GM12891 (cell line): ENCODE measurements around the gene ZNF438.
"Not testable (repeated sequence)": the region's sequence is repeated elsewhere in the genome, so short reads cannot be mapped to it uniquely, and the experiment has no call there.

Experiments used
- DNase-seq: peaks from one replicate; pipeline ENCODE4 v3.0.0; 2011; ENCODE audit warnings: low spot score; ENCODE audit not compliant: insufficient read length
- FAIRE-seq: peaks from 2 replicates; lab custom pipeline; 2011; peaks lifted over from hg19 to GRCh38; lab: Jason Lieb, UNC
- PAX5 ChIP-seq: IDR thresholded peaks from 2 replicates; pipeline ENCODE4 v1.6.1; 2011; ENCODE audit warnings: low read length, moderate library complexity, mild to moderate bottlenecking; ENCODE audit not compliant: insufficient read depth, severe bottlenecking
- POLR2A ChIP-seq: IDR thresholded peaks from 2 replicates; pipeline ENCODE4 v1.6.1; 2011; ENCODE audit warnings: low read depth, low read length, control low read depth
- POLR2AphosphoS5 ChIP-seq: IDR thresholded peaks from 2 replicates; pipeline ENCODE4 v1.6.1; 2011; ENCODE audit warnings: low read depth, low read length, control low read depth
- POU2F2 ChIP-seq: IDR thresholded peaks from 2 replicates; pipeline ENCODE4 v1.6.1; 2011; ENCODE audit warnings: low read depth, mild to moderate bottlenecking, control low read depth, low read length, moderate library complexity
- SPI1 ChIP-seq: IDR thresholded peaks from 2 replicates; pipeline ENCODE4 v1.6.1; 2011; ENCODE audit warnings: low read depth, low read length, control low read depth
- TAF1 ChIP-seq: IDR thresholded peaks from 2 replicates; pipeline ENCODE4 v1.6.1; 2011; ENCODE audit warnings: low read depth, low read length, control low read depth

The ZNF438 gene

DNA sequence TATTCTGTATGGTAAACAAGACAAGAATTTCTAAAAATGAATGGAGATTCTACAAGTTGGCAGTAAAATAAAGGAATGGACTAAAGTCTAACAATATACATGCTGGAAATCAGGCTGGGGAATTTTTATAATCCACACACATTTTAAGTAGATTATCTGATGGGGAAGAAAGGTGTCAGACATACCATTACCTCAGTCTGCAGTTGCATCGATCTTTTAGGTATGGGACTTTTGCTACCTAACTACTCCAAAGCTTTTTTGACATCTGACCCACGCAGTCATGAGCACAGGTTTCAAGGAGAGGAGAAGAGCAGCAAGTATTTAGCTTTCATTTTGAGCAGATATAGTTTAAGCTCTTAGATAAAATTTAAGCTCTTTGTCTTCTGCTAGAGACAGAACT lies 113.0 kb downstream of the ZNF438 start:
- DNase-seq = no peak
- TF ChIP-seq POU2F2 = no peak
- no peak for TF ChIP-seq SPI1
- no peak for TF ChIP-seq POLR2A
- no peak for TF ChIP-seq POLR2AphosphoS5
- no peak for TF ChIP-seq PAX5
- no peak for TF ChIP-seq TAF1
- FAIRE-seq = no peak

DNA sequence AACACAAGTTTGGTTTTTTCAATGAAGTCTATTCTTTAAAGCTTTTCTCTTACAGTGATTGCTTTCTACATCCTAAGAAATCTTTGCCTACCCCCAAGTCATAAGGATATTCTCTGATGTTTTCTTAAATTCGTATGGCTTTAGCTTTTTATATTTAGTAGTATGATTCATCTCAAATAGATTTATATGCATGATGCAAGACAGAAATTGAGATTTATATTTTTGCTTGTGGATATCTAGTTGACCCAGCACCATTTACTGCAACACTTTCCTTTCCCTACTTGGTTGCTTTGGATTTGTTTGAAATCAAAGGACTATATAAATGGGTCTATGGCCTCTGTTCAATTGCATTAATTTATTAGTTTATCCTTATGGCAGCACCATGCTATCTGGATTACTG lies 113.9 kb downstream of the ZNF438 start:
- TF ChIP-seq SPI1 = no peak
- no peak for TF ChIP-seq POLR2AphosphoS5
- TF ChIP-seq POLR2A = no peak
- no peak for TF ChIP-seq TAF1
- no peak for TF ChIP-seq PAX5
- no peak for TF ChIP-seq POU2F2
- FAIRE-seq (no peak), DNase-seq (no peak)

DNA sequence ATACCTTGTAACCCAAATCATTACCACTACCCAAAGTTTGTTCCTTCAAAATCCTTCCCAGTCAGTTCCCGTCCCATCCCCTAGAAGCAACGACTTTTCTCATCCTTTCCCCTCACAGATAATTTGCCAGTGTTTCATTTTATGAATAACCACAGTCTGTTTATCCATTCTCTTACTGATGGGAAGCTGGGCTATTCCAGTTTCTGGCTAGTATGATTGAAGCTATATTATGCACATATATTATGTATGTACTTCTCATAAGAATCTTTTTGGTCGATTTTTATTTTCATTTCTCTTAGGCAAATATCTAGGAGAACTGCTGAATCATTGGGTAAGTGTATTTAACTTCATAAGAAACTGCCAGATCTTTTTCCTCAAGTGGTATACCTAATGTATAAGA lies 114.6 kb downstream of the ZNF438 start:
- FAIRE-seq = no peak
- TF ChIP-seq SPI1 = no peak
- no peak for TF ChIP-seq POLR2A
- TF ChIP-seq POLR2AphosphoS5 = no peak
- no peak for TF ChIP-seq PAX5
- no peak for DNase-seq

DNA sequence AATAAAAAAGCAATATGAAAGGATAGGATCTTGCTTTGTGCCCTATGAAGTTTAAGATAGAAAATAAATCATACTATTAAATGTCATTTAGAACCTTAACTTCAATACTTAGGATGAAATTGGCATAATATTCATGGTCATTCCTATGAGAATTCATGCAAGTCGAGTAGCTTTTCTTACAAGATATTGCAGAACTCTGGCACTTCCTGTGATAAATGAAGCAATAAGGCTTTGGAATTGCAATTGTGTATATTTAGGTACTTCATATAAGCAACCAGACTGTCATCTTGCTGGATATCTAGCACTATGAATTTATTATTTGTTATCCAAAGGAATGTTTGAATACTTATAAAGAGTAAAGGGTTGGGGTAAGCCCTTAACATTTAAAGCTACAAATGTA lies 116.5 kb downstream of the ZNF438 start:
- TF ChIP-seq PAX5 = no peak
- no peak for TF ChIP-seq SPI1
- no peak for TF ChIP-seq POU2F2
- no peak for TF ChIP-seq POLR2AphosphoS5
- TF ChIP-seq TAF1 = no peak
- TF ChIP-seq POLR2A = no peak
- FAIRE-seq (no peak), DNase-seq (no peak)

DNA sequence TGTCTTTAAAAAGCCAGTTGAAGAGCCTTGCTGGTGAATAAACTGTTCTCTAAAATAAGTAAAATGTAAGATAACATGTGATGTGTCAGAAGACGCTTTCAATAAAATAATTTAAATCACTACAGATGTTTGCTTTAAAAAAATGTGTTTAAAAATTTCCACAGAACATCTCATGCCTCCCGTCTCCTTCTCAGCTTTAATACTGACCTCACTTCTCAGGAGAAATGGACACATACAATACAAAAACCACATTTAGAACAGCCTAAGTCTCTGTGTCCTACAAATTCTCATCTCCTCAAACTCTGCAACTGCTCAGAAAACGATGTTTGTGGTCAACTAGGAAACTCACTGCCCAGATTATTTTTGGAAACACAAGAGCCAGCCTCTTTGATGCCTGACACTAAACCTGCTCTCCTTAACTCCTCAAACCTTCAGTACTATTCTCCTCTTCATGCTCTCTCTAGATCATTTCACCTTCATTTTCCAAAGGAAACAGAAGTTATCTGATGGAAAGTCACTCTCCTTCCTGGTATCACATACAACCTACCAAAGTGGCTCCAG lies 120.3 kb downstream of the ZNF438 start:
- DNase-seq = no peak
- no peak for FAIRE-seq
- TF ChIP-seq PAX5 = no peak
- TF ChIP-seq POLR2A = no peak
- TF ChIP-seq SPI1 = no peak
- no peak for TF ChIP-seq POU2F2
- TF ChIP-seq TAF1 = no peak
- no peak for TF ChIP-seq POLR2AphosphoS5

DNA sequence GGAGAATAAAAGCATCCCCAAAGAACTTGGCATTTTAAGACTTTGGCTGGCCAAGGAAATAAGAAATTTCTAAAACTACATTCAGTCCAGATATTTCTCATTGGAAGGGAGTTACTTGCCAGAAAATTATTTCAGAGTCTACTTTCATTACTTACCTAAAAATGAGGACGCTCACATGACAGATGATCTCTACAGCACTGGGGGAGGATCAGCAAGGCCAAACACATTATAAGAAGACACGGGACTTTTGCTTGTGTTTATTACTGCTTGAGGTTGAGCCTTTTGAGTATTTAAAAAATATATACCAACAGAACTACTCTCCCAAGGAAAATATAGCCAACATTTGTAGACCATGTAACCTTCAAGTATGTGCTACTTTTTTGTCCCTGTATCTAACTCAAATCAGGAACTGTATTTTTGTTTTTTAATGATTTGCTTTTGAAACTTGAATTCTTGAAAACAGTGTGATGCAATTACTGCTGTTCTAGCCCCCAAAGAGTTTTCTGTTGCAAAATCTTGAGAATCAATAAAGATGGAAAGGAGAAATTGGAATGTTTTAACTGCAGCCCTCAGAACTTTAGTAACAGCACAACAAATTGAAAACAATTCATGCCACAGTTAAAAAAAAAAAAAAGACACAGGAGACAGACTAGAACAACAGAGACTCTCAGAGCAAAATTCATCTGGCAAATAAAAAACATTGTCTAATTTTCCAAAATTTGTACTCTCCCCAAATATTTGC lies 128.1 kb downstream of the ZNF438 start:
- DNase-seq (no peak), FAIRE-seq (no peak)
- TF ChIP-seq TAF1 = no peak
- no peak for TF ChIP-seq POLR2A
- TF ChIP-seq POU2F2 = no peak
- no peak for TF ChIP-seq SPI1
- TF ChIP-seq POLR2AphosphoS5 = no peak
- TF ChIP-seq PAX5 = no peak

DNA sequence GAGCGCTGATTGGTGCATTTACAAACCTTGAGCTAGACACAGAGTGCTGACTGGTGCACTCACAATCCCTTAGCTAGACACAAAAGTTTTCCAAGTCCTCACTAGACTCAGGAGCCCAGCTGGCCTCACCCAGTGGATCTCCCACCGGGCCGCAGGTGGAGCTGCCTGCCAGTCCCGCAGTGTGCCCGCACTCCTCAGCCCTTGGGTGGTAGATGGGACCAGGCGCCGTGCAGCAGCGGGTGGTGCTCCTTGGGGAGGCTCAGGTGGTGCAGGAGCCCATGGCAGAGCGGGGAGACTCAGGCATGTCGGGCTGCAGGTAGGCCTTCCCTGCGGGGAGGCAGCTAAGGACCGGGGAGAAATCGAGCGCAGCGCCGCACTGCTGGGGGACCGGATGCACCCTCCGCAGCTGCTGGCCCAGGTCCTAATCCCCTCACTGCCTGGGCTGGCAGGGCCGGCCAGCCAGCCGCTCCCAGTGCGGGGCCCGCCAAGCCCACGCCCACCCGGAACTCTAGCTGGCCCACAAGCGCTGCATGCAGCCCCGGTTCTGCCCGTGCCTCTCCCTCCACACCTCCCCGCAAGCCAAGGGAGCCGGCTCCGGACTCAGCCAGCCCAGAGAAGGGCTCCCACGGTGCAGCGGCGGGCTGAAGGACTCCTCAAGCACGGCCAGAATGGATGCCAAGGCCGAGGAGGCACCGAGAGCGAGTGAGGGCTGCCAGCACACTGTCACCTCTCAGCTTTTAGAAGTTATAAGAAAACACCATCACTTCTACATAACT lies 128.9 kb downstream of the ZNF438 start:
- no peak for DNase-seq
- no peak for FAIRE-seq
- TF ChIP-seq POLR2AphosphoS5 (no peak), POLR2A (no peak), TAF1 (no peak), POU2F2 (no peak), PAX5 (no peak), SPI1 (no peak)

DNA sequence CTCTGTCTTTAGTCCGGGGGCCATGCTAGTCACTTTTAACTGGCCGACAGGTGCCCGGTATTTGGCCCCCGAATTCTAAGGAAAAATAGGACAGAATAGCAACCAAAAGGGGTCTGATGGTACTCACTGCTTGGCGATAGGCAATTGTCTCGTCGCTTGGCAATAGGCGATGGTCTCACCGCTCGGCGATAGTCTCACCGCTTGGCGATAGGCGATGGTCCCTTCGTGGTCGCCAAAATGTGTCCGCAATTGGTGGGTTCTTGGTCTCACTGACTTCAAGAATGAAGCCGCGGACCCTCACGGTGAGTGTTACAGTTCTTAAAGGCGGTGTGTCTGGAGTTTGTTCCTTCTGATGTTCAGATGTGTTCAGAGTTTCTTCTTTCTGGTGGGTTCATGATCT lies 130.2 kb downstream of the ZNF438 start:
- not testable (repeated sequence) for DNase-seq, FAIRE-seq

DNA sequence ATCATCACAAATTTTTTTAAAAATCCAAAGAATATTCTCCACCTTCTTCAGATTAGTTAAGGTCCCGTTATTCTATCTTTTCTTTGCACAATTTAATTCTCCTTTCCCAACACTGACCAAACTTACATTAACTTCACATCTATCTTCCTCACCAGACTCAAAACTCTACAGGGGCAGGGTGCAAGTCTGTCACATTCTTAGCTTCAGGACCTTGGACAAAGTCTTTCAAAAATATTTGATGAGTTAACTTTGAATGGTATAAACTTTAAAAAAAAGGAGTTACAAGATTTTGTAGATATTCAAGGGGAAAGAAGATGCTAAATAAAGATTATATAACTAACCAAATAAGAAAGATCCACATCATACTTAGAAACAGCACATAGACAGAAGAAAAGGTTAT lies 132.7 kb downstream of the ZNF438 start:
- DNase-seq = no peak
- TF ChIP-seq TAF1 (no peak), POLR2A (no peak), POLR2AphosphoS5 (no peak), POU2F2 (no peak)
- no peak for FAIRE-seq

DNA sequence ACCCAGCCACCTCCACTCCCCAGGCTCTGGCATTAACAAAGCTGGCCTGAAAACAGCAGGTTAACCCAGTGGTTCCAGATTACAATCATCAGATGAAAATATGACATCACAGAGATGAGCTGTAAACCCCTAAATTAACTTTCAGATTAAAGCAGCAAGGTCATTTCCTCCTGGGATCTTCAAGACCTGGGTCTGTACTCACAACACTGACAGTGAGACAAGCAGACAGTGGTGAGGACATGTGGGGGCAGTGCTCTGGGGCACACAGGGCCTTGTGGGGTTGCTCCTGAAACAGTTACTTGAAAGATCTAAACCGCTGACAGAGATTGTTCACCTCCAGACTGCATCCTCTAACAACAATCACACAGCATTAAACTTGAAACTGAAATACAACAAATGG lies 134.1 kb downstream of the ZNF438 start:
- FAIRE-seq (no peak), DNase-seq (no peak)
- TF ChIP-seq POU2F2 (no peak), TAF1 (no peak), POLR2AphosphoS5 (no peak), SPI1 (no peak), POLR2A (no peak), PAX5 (no peak)
